AG09319 (cell line): ENCODE measurements around the gene DENND5B.
"Not testable (repeated sequence)": the region's sequence is repeated elsewhere in the genome, so short reads cannot be mapped to it uniquely, and the experiment has no call there.

Experiments used
- DNase-seq: peaks from one replicate; pipeline ENCODE4 v3.0.0-alpha.2; 2010; ENCODE audit warnings: low read depth; ENCODE audit errors: extremely low read depth
- CTCF ChIP-seq: IDR thresholded peaks from 2 replicates; pipeline ENCODE4 v1.5.1; 2011; ENCODE audit warnings: low read depth, mild to moderate bottlenecking, inconsistent platforms, low read length, moderate library complexity

The DENND5B gene

GRCh38 chr12:31627456-31628054 lies 36.6 kb upstream of the DENND5B start:
- no peak for TF ChIP-seq CTCF
- DNase-seq = no peak

GRCh38 chr12:31626270-31626995 lies 35.5 kb upstream of the DENND5B start:
- TF ChIP-seq CTCF = no peak
- no peak for DNase-seq

- TF ChIP-seq CTCF = no peak
- no peak for DNase-seq
Measured at GRCh38 chr12:31622038-31622437, 31.1 kb upstream of the DENND5B start.

- TF ChIP-seq CTCF = no peak
- DNase-seq = no peak
Measured at GRCh38 chr12:31620311-31620710, 29.4 kb upstream of the DENND5B start.

GRCh38 chr12:31618228-31619025 lies 27.5 kb upstream of the DENND5B start:
- no peak for DNase-seq
- TF ChIP-seq CTCF = no peak

GRCh38 chr12:31612819-31613218 lies 21.9 kb upstream of the DENND5B start:
- no peak for TF ChIP-seq CTCF
- no peak for DNase-seq

GRCh38 chr12:31608299-31608698 lies 17.4 kb upstream of the DENND5B start:
- DNase-seq = not testable (repeated sequence)
